Measurements from ENCODE around the gene NT5C2.

NT5C2 gene

DNA sequence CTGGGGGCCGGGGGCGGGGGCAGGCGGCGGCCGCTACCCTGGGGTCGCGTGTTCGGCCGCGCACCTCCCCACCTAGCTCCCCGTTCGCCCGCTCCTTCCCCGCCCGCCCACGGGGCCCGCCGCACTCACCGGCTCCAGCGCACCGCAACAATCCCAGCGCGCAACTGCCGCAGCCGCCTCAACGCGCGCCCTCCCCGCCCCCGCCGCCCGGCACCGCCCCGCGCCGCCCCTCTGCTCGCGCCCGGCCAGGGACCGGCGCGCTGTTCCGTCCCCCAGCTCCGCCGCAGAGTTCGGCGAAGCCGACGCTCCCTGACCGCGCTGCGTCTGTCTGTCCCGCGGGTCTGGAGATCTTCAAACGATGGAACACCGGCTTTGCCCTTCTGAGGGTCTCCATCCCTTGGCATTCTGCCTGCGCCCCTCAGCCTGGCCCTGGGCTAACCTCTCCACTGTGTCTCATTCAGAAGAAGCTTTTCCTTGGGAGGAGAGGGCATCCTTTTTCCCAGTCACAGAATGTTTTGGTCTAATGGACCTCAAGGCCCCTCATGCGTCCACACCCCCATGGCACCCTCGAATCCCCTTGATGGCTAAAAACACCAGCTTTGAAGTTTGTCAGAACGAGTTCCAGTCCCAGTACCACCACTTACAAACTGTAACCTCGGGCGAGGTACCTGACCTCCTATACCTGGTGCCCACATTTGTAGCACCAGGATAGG, at the start of gene NT5C2:
NT5C2 (minus strand) TSS at position 166 of the 713 bp plus-strand sequence. CDS start 18,314 bp downstream, outside the sequence.
- ATAC-seq, result peak; percentile 90
- no peak for TF ChIP-seq ZNF565 (CRISPR knock-in tag; conservative IDR thresholded peaks at IDR 0.05; ENCODE audit: low read depth)
- TF ChIP-seq TOX (CRISPR knock-in tag; IDR thresholded peaks at IDR 0.05; ENCODE audit: borderline replicate concordance), result no peak
- no peak for TF ChIP-seq ARNTL (CRISPR knock-in tag; IDR thresholded peaks at IDR 0.05; ENCODE audit: borderline replicate concordance, low read depth)
- no peak for TF ChIP-seq TCF4 (CRISPR knock-in tag; IDR thresholded peaks at IDR 0.05; ENCODE audit: borderline replicate concordance)
- TF ChIP-seq ZFP3 (CRISPR knock-in tag; IDR thresholded peaks at IDR 0.05), result no peak
- TF ChIP-seq RARB (CRISPR knock-in tag; IDR thresholded peaks at IDR 0.05), result no peak
- TF ChIP-seq, protein P1, sequence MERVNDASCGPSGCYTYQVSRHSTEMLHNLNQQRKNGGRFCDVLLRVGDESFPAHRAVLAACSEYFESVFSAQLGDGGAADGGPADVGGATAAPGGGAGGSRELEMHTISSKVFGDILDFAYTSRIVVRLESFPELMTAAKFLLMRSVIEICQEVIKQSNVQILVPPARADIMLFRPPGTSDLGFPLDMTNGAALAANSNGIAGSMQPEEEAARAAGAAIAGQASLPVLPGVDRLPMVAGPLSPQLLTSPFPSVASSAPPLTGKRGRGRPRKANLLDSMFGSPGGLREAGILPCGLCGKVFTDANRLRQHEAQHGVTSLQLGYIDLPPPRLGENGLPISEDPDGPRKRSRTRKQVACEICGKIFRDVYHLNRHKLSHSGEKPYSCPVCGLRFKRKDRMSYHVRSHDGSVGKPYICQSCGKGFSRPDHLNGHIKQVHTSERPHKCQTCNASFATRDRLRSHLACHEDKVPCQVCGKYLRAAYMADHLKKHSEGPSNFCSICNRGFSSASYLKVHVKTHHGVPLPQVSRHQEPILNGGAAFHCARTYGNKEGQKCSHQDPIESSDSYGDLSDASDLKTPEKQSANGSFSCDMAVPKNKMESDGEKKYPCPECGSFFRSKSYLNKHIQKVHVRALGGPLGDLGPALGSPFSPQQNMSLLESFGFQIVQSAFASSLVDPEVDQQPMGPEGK (CRISPR knock-in tag; IDR thresholded peaks at IDR 0.05; ENCODE audit: borderline replicate concordance), result no peak
- TF ChIP-seq PPARA (CRISPR knock-in tag; IDR thresholded peaks at IDR 0.05; ENCODE audit: borderline replicate concordance), result no peak
- TF ChIP-seq POU6F1 (CRISPR knock-in tag; IDR thresholded peaks at IDR 0.05; ENCODE audit: borderline replicate concordance, low read depth), result no peak
- no peak for TF ChIP-seq ESRRG (CRISPR knock-in tag; IDR thresholded peaks at IDR 0.05)
- TF ChIP-seq ZNF8 (CRISPR knock-in tag; IDR thresholded peaks at IDR 0.05), result no peak
- TF ChIP-seq, protein P2, sequence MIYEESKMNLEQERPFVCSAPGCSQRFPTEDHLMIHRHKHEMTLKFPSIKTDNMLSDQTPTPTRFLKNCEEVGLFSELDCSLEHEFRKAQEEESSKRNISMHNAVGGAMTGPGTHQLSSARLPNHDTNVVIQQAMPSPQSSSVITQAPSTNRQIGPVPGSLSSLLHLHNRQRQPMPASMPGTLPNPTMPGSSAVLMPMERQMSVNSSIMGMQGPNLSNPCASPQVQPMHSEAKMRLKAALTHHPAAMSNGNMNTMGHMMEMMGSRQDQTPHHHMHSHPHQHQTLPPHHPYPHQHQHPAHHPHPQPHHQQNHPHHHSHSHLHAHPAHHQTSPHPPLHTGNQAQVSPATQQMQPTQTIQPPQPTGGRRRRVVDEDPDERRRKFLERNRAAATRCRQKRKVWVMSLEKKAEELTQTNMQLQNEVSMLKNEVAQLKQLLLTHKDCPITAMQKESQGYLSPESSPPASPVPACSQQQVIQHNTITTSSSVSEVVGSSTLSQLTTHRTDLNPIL (CRISPR knock-in tag; IDR thresholded peaks at IDR 0.05; ENCODE audit: low read depth), result no peak
- TF ChIP-seq, protein P3, sequence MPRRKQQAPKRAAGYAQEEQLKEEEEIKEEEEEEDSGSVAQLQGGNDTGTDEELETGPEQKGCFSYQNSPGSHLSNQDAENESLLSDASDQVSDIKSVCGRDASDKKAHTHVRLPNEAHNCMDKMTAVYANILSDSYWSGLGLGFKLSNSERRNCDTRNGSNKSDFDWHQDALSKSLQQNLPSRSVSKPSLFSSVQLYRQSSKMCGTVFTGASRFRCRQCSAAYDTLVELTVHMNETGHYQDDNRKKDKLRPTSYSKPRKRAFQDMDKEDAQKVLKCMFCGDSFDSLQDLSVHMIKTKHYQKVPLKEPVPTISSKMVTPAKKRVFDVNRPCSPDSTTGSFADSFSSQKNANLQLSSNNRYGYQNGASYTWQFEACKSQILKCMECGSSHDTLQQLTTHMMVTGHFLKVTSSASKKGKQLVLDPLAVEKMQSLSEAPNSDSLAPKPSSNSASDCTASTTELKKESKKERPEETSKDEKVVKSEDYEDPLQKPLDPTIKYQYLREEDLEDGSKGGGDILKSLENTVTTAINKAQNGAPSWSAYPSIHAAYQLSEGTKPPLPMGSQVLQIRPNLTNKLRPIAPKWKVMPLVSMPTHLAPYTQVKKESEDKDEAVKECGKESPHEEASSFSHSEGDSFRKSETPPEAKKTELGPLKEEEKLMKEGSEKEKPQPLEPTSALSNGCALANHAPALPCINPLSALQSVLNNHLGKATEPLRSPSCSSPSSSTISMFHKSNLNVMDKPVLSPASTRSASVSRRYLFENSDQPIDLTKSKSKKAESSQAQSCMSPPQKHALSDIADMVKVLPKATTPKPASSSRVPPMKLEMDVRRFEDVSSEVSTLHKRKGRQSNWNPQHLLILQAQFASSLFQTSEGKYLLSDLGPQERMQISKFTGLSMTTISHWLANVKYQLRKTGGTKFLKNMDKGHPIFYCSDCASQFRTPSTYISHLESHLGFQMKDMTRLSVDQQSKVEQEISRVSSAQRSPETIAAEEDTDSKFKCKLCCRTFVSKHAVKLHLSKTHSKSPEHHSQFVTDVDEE (CRISPR knock-in tag; IDR thresholded peaks at IDR 0.05), result no peak
- TF ChIP-seq, protein P4, sequence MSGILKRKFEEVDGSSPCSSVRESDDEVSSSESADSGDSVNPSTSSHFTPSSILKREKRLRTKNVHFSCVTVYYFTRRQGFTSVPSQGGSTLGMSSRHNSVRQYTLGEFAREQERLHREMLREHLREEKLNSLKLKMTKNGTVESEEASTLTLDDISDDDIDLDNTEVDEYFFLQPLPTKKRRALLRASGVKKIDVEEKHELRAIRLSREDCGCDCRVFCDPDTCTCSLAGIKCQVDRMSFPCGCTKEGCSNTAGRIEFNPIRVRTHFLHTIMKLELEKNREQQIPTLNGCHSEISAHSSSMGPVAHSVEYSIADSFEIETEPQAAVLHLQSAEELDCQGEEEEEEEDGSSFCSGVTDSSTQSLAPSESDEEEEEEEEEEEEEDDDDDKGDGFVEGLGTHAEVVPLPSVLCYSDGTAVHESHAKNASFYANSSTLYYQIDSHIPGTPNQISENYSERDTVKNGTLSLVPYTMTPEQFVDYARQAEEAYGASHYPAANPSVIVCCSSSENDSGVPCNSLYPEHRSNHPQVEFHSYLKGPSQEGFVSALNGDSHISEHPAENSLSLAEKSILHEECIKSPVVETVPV (CRISPR knock-in tag; IDR thresholded peaks at IDR 0.05), result no peak
- TF ChIP-seq ISL1 (CRISPR knock-in tag; IDR thresholded peaks at IDR 0.05), result no peak
- TF ChIP-seq ZC3H10 (CRISPR knock-in tag; IDR thresholded peaks at IDR 0.05), result no peak

DNA sequence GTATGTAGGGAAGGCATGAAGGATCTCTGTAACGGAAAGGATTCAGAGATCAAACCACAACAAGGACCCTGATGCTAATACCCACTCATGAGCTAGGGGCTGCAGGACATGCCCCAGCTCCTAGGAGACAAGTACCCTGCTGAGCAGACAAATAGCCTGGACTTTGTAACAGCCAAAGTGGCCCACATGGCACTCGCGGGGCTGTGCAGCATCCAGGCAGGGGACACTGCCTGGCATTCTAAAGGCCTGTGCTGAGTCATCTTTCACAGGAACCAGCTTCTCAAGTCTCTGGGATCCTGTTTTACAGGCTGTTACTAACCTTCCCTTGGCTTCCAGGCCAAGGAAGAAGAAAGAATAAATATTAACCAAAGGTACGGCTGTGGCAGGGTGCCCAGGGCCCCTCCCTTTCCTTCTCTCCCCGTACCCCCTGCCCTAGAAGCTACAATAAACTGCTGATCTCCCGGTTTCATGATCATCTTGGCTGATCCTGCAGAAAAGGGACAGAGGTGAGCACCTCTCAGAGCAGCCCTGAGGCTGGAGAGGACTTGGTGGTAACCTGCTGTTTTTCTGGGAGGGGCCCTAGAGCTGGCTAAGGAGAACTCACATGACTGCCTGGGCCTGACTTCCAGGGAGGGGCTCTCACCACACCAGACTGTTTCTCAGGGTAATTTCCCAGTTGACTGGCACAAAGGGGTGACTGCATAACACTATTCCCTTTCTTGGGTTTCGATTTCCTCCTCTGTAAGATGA, 48.4 kb upstream of the NT5C2 start:
- peak; percentile 77 for ATAC-seq
- TF ChIP-seq, protein P2 (CRISPR knock-in tag; IDR thresholded peaks at IDR 0.05; ENCODE audit: low read depth), result no peak
- TF ChIP-seq ESRRG (CRISPR knock-in tag; IDR thresholded peaks at IDR 0.05) (no peak), CSDC2 (CRISPR knock-in tag; IDR thresholded peaks at IDR 0.05) (no peak), ZC3H10 (CRISPR knock-in tag; IDR thresholded peaks at IDR 0.05) (no peak), POU6F1 (CRISPR knock-in tag; IDR thresholded peaks at IDR 0.05; ENCODE audit: borderline replicate concordance, low read depth) (no peak), RARB (CRISPR knock-in tag; IDR thresholded peaks at IDR 0.05) (no peak), BACH2 (CRISPR knock-in tag; IDR thresholded peaks at IDR 0.05; ENCODE audit: borderline replicate concordance) (no peak), ARNTL (CRISPR knock-in tag; IDR thresholded peaks at IDR 0.05; ENCODE audit: borderline replicate concordance, low read depth) (no peak), ZNF565 (CRISPR knock-in tag; conservative IDR thresholded peaks at IDR 0.05; ENCODE audit: low read depth) (no peak)
- TF ChIP-seq, protein P4 (CRISPR knock-in tag; IDR thresholded peaks at IDR 0.05), result no peak
- TF ChIP-seq, protein P3 (CRISPR knock-in tag; IDR thresholded peaks at IDR 0.05), result no peak
